Stimulated activated naive B cell treated with anti-CD40 and anti-IgM and Interleukin-4, amounts not matched to agents 10 μg/mL and 1 μg/mL and 100 μg/mL, for 72 hours (primary cell): ENCODE data around the gene TMEM135.

Experiments
- ATAC-seq, 2 donors: fragments of 150-1000 bp; cut with Tn5 transposase; replicated peaks; 2 replicates each; pipeline ENCODE4 v1.10.0; 2021; ENCODE audit warnings: moderate library complexity in 1 of 2
- DNase-seq: peaks from one replicate; pipeline ENCODE4 v3.0.0; 2021
- H3K27ac Mint-ChIP-seq: one replicate; pipeline ENCODE4 v1.8.0; 2022; ENCODE audit warnings: mild to moderate bottlenecking, mixed read lengths
- H3K27me3 Mint-ChIP-seq, 2 donors: one replicate each; pipeline ENCODE4 v1.8.0; 2022; ENCODE audit warnings: mixed read lengths in 2 of 2
- H3K36me3 Mint-ChIP-seq, 2 donors: one replicate each; pipeline ENCODE4 v1.8.0; 2022; ENCODE audit warnings: mixed read lengths in 2 of 2, mild to moderate bottlenecking in 1 of 2
- H3K4me1 Mint-ChIP-seq, 2 donors: one replicate each; pipeline ENCODE4 v1.8.0; 2022; ENCODE audit warnings: mixed read lengths in 2 of 2, mild to moderate bottlenecking in 1 of 2
- H3K4me3 Mint-ChIP-seq, 2 donors: one replicate each; pipeline ENCODE4 v1.8.0; 2022; ENCODE audit warnings: mild to moderate bottlenecking in 2 of 2, mixed read lengths in 2 of 2, moderate library complexity in 1 of 2
- H3K9me3 Mint-ChIP-seq, 2 donors: one replicate each; pipeline ENCODE4 v1.8.0; 2022; ENCODE audit warnings: mixed read lengths in 2 of 2, mild to moderate bottlenecking in 1 of 2

TMEM135 gene

GRCh38 chr11:87298155-87298554, 260.4 kb downstream of the TMEM135 start:
- no peak for ATAC-seq

GRCh38 chr11:87299041-87299481, 261.3 kb downstream of the TMEM135 start:
- no peaks in the 10 kb centered on the region for H3K9me3 Mint-ChIP-seq
- no peak overlapping the region for H3K4me3 Mint-ChIP-seq
- no peaks in the 10 kb centered on the region for H3K27me3 Mint-ChIP-seq
- peaks cover 4 to 8% of the 10 kb centered on the region in 2 donors for H3K36me3 Mint-ChIP-seq
- ATAC-seq = no peak
- H3K4me1 Mint-ChIP-seq = peaks cover 0 to 1% of the 10 kb centered on the region in 2 donors
- no peak overlapping the region for H3K27ac Mint-ChIP-seq
- DNase-seq = no peak

More at GRCh38 chr11:87298155-87298554, 260.4 kb downstream of the TMEM135 start:
- no peaks in the 10 kb centered on the region for H3K27me3 Mint-ChIP-seq
- H3K36me3 Mint-ChIP-seq = peaks cover 4% of the 10 kb centered on the region in 2 donors
- no peak overlapping the region for H3K4me3 Mint-ChIP-seq
- no peaks in the 10 kb centered on the region for H3K9me3 Mint-ChIP-seq
- DNase-seq = no peak
- no peak overlapping the region for H3K27ac Mint-ChIP-seq
- H3K4me1 Mint-ChIP-seq = peaks cover 0 to 1% of the 10 kb centered on the region in 2 donors

- Mint-ChIP-seq H3K36me3 (peaks cover 4 to 8% of the 10 kb centered on the region in 2 donors), H3K27me3 (no peaks in the 10 kb centered on the region), H3K27ac (no peak overlapping the region), H3K4me3 (no peak overlapping the region), H3K9me3 (no peaks in the 10 kb centered on the region), H3K4me1 (no peaks in the 10 kb centered on the region)
- ATAC-seq (no peak), DNase-seq (no peak)
Measured at GRCh38 chr11:87300640-87301380, 263.1 kb downstream of the TMEM135 start.

- Mint-ChIP-seq H3K4me3 (no peak overlapping the region), H3K4me1 (no peaks in the 10 kb centered on the region), H3K27me3 (no peaks in the 10 kb centered on the region), H3K36me3 (peaks cover 4 to 15% of the 10 kb centered on the region in 2 donors), H3K27ac (no peak overlapping the region), H3K9me3 (no peaks in the 10 kb centered on the region)
- DNase-seq (no peak), ATAC-seq (no peak)
Measured at GRCh38 chr11:87301785-87302540, 264.2 kb downstream of the TMEM135 start.

- Mint-ChIP-seq H3K27ac (no peak overlapping the region), H3K9me3 (no peaks in the 10 kb centered on the region), H3K36me3 (peaks cover 7 to 21% of the 10 kb centered on the region in 2 donors), H3K4me3 (no peak overlapping the region), H3K4me1 (no peaks in the 10 kb centered on the region), H3K27me3 (no peaks in the 10 kb centered on the region)
- DNase-seq (no peak), ATAC-seq (no peak)
Measured at GRCh38 chr11:87304412-87304811, 266.7 kb downstream of the TMEM135 start.

GRCh38 chr11:87306262-87306851, 268.6 kb downstream of the TMEM135 start:
- Mint-ChIP-seq H3K27ac (no peak overlapping the region), H3K4me1 (no peaks in the 10 kb centered on the region), H3K36me3 (peaks cover 9 to 25% of the 10 kb centered on the region in 2 donors), H3K4me3 (no peak overlapping the region), H3K27me3 (no peaks in the 10 kb centered on the region), H3K9me3 (no peaks in the 10 kb centered on the region)
- DNase-seq = no peak
- no peak for ATAC-seq

- no peak for ATAC-seq
- Mint-ChIP-seq H3K36me3 (peaks cover 9 to 25% of the 10 kb centered on the region in 2 donors), H3K27me3 (no peaks in the 10 kb centered on the region), H3K9me3 (no peaks in the 10 kb centered on the region), H3K4me1 (no peaks in the 10 kb centered on the region), H3K27ac (no peak overlapping the region), H3K4me3 (no peak overlapping the region)
- DNase-seq = no peak
Measured at GRCh38 chr11:87307101-87307500, 269.4 kb downstream of the TMEM135 start.

- no peak overlapping the region for H3K4me3 Mint-ChIP-seq
- DNase-seq (no peak), ATAC-seq (no peak)
- no peaks in the 10 kb centered on the region for H3K27me3 Mint-ChIP-seq
- no peaks in the 10 kb centered on the region for H3K9me3 Mint-ChIP-seq
- H3K36me3 Mint-ChIP-seq = peaks cover 4 to 14% of the 10 kb centered on the region in 2 donors
- H3K4me1 Mint-ChIP-seq = peaks cover 0 to 2% of the 10 kb centered on the region in 2 donors
- no peak overlapping the region for H3K27ac Mint-ChIP-seq
Measured at GRCh38 chr11:87315229-87315628, 277.5 kb downstream of the TMEM135 start.

GRCh38 chr11:87316491-87316890, 278.8 kb downstream of the TMEM135 start:
- H3K27ac Mint-ChIP-seq = no peak overlapping the region
- ATAC-seq (no peak), DNase-seq (no peak)
- no peaks in the 10 kb centered on the region for H3K27me3 Mint-ChIP-seq
- H3K9me3 Mint-ChIP-seq = no peaks in the 10 kb centered on the region
- H3K36me3 Mint-ChIP-seq = peaks cover 4 to 14% of the 10 kb centered on the region in 2 donors
- H3K4me3 Mint-ChIP-seq = no peak overlapping the region
- peaks cover 0 to 2% of the 10 kb centered on the region in 2 donors for H3K4me1 Mint-ChIP-seq

GRCh38 chr11:87317441-87317840, 279.7 kb downstream of the TMEM135 start:
- Mint-ChIP-seq H3K27me3 (no peaks in the 10 kb centered on the region), H3K4me1 (peaks cover 0 to 2% of the 10 kb centered on the region in 2 donors), H3K36me3 (peaks cover 4 to 16% of the 10 kb centered on the region in 2 donors), H3K27ac (no peak overlapping the region), H3K9me3 (no peaks in the 10 kb centered on the region), H3K4me3 (no peak overlapping the region)
- DNase-seq = no peak
- no peak for ATAC-seq

- no peak overlapping the region for H3K27ac Mint-ChIP-seq
- H3K9me3 Mint-ChIP-seq = no peaks in the 10 kb centered on the region
- no peak overlapping the region for H3K4me3 Mint-ChIP-seq
- peaks cover 0 to 2% of the 10 kb centered on the region in 2 donors for H3K4me1 Mint-ChIP-seq
- no peaks in the 10 kb centered on the region for H3K27me3 Mint-ChIP-seq
- ATAC-seq (no peak), DNase-seq (no peak)
- H3K36me3 Mint-ChIP-seq = peaks cover 8 to 16% of the 10 kb centered on the region in 2 donors
Measured at GRCh38 chr11:87320123-87320522, 282.4 kb downstream of the TMEM135 start.

GRCh38 chr11:87322568-87322967, 284.8 kb downstream of the TMEM135 start:
- H3K36me3 Mint-ChIP-seq = peaks cover 17 to 30% of the 10 kb centered on the region in 2 donors
- no peaks in the 10 kb centered on the region for H3K27me3 Mint-ChIP-seq
- H3K4me1 Mint-ChIP-seq = no peaks in the 10 kb centered on the region
- H3K27ac Mint-ChIP-seq = no peak overlapping the region
- ATAC-seq = no peak
- no peaks in the 10 kb centered on the region for H3K9me3 Mint-ChIP-seq
- no peak for DNase-seq
- no peak overlapping the region for H3K4me3 Mint-ChIP-seq

- Mint-ChIP-seq H3K9me3 (peaks cover 0 to 2% of the 10 kb centered on the region in 2 donors), H3K4me1 (no peaks in the 10 kb centered on the region), H3K36me3 (peaks cover 25 to 34% of the 10 kb centered on the region in 2 donors), H3K27ac (no peak overlapping the region), H3K27me3 (no peaks in the 10 kb centered on the region), H3K4me3 (no peak overlapping the region)
- ATAC-seq (no peak), DNase-seq (no peak)
Measured at GRCh38 chr11:87323899-87324298, 286.2 kb downstream of the TMEM135 start.

GRCh38 chr11:87324817-87325489, 287.2 kb downstream of the TMEM135 start:
- DNase-seq (no peak), ATAC-seq (no peak)
- Mint-ChIP-seq H3K4me1 (no peaks in the 10 kb centered on the region), H3K27ac (no peak overlapping the region), H3K9me3 (peaks cover 0 to 2% of the 10 kb centered on the region in 2 donors), H3K36me3 (peaks cover 25 to 34% of the 10 kb centered on the region in 2 donors), H3K27me3 (no peaks in the 10 kb centered on the region), H3K4me3 (no peak overlapping the region)
